AG10803 (cell line): ENCODE data around the gene KCTD4.
"Not testable (repeated sequence)": the region's sequence is repeated elsewhere in the genome, so short reads cannot be mapped to it uniquely, and the experiment has no call there.

Experiments used
- DNase-seq: peaks from one replicate; pipeline ENCODE4 v3.0.0; 2010; ENCODE audit warnings: low read depth
- H3K4me3 ChIP-seq: 2 replicates; pipeline ENCODE4 v1.5.1; 2011; ENCODE audit warnings: mild to moderate bottlenecking, low read length, control low read depth
- TF ChIP-seq, protein P1 (sequence below): conservative IDR thresholded peaks from 2 replicates; pipeline ENCODE4 v1.5.1; 2011; ENCODE audit warnings: mild to moderate bottlenecking, low read length, control low read depth, inconsistent platforms

Gene KCTD4

GRCh38 chr13:45194081-45194939 lies 6.5 kb downstream of the KCTD4 start:
- peak; percentile 46 for DNase-seq
- TF ChIP-seq, protein P1, sequence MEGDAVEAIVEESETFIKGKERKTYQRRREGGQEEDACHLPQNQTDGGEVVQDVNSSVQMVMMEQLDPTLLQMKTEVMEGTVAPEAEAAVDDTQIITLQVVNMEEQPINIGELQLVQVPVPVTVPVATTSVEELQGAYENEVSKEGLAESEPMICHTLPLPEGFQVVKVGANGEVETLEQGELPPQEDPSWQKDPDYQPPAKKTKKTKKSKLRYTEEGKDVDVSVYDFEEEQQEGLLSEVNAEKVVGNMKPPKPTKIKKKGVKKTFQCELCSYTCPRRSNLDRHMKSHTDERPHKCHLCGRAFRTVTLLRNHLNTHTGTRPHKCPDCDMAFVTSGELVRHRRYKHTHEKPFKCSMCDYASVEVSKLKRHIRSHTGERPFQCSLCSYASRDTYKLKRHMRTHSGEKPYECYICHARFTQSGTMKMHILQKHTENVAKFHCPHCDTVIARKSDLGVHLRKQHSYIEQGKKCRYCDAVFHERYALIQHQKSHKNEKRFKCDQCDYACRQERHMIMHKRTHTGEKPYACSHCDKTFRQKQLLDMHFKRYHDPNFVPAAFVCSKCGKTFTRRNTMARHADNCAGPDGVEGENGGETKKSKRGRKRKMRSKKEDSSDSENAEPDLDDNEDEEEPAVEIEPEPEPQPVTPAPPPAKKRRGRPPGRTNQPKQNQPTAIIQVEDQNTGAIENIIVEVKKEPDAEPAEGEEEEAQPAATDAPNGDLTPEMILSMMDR = peak; percentile 56
- H3K4me3 ChIP-seq = no peak overlapping the region

GRCh38 chr13:45191874-45192273 lies 9.0 kb downstream of the KCTD4 start:
- TF ChIP-seq, protein P1 = no peak
- H3K4me3 ChIP-seq = no peak overlapping the region
- DNase-seq = no peak

DNA sequence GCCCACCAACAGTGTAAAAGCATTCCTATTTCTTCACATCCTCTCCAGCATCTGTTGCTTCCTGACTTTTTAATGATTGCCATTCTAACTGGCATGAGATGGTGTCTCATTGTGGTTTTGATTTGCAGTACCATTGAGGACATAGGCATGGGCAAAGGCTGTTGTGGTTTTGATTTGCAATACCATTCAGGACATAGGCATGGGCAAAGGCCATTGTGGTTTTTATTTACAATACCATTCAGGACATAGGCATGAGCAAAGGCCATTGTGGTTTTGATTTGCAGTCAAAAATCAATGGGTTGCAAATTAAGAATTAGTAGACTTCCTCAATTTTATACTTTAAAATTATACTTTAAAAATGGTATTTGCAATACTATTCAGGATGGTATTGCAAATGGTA lies 11.3 kb downstream of the KCTD4 start:
- not testable (repeated sequence) for H3K4me3 ChIP-seq
- DNase-seq = peak; percentile 100

- H3K4me3 ChIP-seq = not testable (repeated sequence)
- peak; percentile 29 for DNase-seq
These were observed 11.8 kb downstream of the KCTD4 start for GRCh38 chr13:45189077-45189476.

DNA sequence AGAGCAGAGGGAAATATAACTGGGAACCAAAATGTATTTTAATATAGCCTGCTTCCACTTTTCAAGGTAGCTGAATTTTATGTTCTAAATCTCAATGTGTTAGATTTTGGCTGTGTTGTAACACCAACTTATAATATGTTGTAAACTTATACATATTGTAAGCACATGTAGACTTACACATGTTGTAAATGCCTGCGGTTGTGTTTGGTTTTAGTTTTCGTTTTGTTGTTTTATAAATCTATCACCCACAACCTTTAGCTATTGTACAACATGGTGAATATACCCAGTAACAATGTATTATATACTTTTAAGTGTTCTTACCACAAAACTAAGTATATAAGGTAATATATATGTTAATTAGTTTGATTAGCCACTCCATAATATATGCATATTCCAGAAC lies 15.6 kb downstream of the KCTD4 start:
- DNase-seq = peak; percentile 81
- TF ChIP-seq, protein P1 = no peak
- no peak overlapping the region for H3K4me3 ChIP-seq

DNA sequence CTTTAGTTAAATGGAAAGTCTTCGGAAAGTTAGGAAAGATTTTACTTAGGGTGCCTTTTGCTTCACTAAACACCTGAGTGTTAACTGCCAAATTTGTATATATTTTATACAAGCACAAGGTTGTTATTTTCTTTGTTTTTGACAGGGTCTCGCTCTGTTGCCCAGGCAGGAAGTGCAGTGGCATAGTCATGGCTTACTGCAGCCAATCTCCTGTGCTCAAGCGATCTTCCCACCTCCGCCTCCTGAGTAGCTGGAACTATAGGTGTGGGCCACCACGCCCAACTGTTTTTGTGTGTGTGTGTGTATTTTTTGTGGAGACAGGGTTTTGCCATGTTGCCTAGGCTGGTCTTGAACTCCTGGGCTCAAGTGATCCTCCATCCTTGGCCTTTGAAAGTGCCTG lies 16.2 kb downstream of the KCTD4 start:
- DNase-seq = no peak
- H3K4me3 ChIP-seq = no peak overlapping the region
- TF ChIP-seq, protein P1 = no peak

GRCh38 chr13:45180713-45181601 lies 19.9 kb downstream of the KCTD4 start:
- TF ChIP-seq, protein P1 = no peak
- DNase-seq = no peak
- H3K4me3 ChIP-seq = no peak overlapping the region

DNA sequence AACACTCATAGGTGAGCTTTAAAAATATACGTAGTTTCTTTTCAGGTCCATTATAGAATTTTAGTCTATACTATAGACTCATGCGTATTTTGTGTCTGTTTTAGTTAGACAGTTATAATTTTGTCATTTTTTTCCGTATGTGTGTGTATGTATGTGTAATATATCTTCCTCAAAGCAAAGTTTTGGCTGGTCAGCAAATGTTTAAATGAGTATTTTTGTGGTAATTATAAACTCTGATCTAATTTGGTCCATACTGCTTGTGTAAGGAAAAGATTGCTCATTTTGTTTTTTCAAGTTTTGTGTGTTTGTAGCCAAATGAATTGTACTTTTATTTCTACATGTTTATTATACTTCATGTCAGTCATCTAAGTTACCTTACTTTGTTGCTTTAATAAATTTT lies 20.5 kb downstream of the KCTD4 start:
- no peak overlapping the region for H3K4me3 ChIP-seq
- TF ChIP-seq, protein P1 = no peak

More for the DNA sequence above, 20.5 kb downstream of the KCTD4 start:
- DNase-seq = no peak
